IMR-90 (cell line): ENCODE measurements around the gene SLC17A8. TPM values are rescaled to one million over a fixed set of nuclear protein-coding genes. Genes with fewer than 3 reads are reported as not detected.

Experiments
- ATAC-seq: fragments of 200-7000 bp; cut with Tn5 transposase; 2 replicates; pipeline ENCODE4 v1.9.1; 2020; ENCODE audit warnings: low read depth, mild to moderate bottlenecking, moderate library complexity
- BruUV-seq: library from RNA; stranded (reverse); fragments of 400-500 nt; replicated peaks from 2 replicates; lab custom pipeline; 2021; lab: Mats Ljungman, UMichigan
- CTCF ChIA-PET: fragments of 300-600 bp; formaldehyde crosslinking; extraction: SDS; loops from one replicate; lab custom pipeline; 2021; ENCODE audit warnings: antibody characterized with exemption; lab: Yijun Ruan, JAX
- POLR2A ChIA-PET: fragments of 300-600 bp; sonication (Branson Sonifier 250); formaldehyde crosslinking; loops from one replicate; lab custom pipeline; 2022; ENCODE audit warnings: antibody characterized with exemption; ENCODE audit not compliant: unreplicated experiment; lab: Charles Lee
- DNase-seq: peaks from one replicate; pipeline ENCODE4 v3.0.0; 2013
- H2AFZ ChIP-seq: replicated peaks from 2 replicates; pipeline ENCODE3; 2013; ENCODE audit warnings: low read length, mild to moderate bottlenecking; ENCODE audit not compliant: poor library complexity
- H2AK5ac ChIP-seq: 2 replicates; pipeline ENCODE4 v1.6.1; 2013; ENCODE audit warnings: low read depth, low read length, inconsistent platforms
- H2AK9ac ChIP-seq: replicated peaks from 2 replicates; pipeline ENCODE3; 2013; ENCODE audit warnings: mild to moderate bottlenecking, low read depth, low read length, moderate library complexity; ENCODE audit not compliant: poor library complexity
- H2BK120ac ChIP-seq: 2 replicates; pipeline ENCODE4 v1.6.1; 2013; ENCODE audit warnings: low read depth, low read length, inconsistent platforms
- H2BK15ac ChIP-seq: 3 replicates; pipeline ENCODE4 v1.6.1; 2013; ENCODE audit warnings: low read depth, low read length, inconsistent platforms
- H2BK20ac ChIP-seq: 2 replicates; pipeline ENCODE4 v1.6.1; 2013; ENCODE audit warnings: low read depth, mild to moderate bottlenecking, inconsistent platforms, low read length, moderate library complexity
- H2BK5ac ChIP-seq: 2 replicates; pipeline ENCODE4 v1.6.1; 2013; ENCODE audit warnings: mild to moderate bottlenecking, low read depth, low read length, inconsistent platforms; ENCODE audit not compliant: poor library complexity, severe bottlenecking
- H3K14ac ChIP-seq: replicated peaks from 2 replicates; pipeline ENCODE4 v1.6.1; 2013; ENCODE audit warnings: low read depth, low read length, inconsistent platforms
- H3K18ac ChIP-seq: 2 replicates; pipeline ENCODE4 v1.6.1; 2013; ENCODE audit warnings: low read depth, low read length, control low read depth
- H3K23ac ChIP-seq: 2 replicates; pipeline ENCODE4 v1.6.1; 2013; ENCODE audit warnings: low read depth, low read length, inconsistent platforms
- H3K27ac ChIP-seq: 2 replicates; pipeline ENCODE4 v1.5.1; 2013; ENCODE audit warnings: mild to moderate bottlenecking, control low read depth, low read length; ENCODE audit not compliant: insufficient read depth
- H3K27me3 ChIP-seq: 2 replicates; pipeline ENCODE4 v1.6.1; 2013; ENCODE audit warnings: low read length; ENCODE audit not compliant: control insufficient read depth, insufficient read depth
- H3K36me3 ChIP-seq: 2 replicates; pipeline ENCODE4 v1.6.1; 2013; ENCODE audit warnings: low read length, mixed read lengths; ENCODE audit not compliant: control insufficient read depth, insufficient read depth
- H3K4ac ChIP-seq: 2 replicates; pipeline ENCODE4 v1.6.1; 2013; ENCODE audit warnings: low read depth, low read length, inconsistent platforms
- H3K4me1 ChIP-seq: 2 replicates; pipeline ENCODE4 v1.6.1; 2013; ENCODE audit warnings: low read length, mixed read lengths; ENCODE audit not compliant: control insufficient read depth, insufficient read depth
- H3K4me2 ChIP-seq: 2 replicates; pipeline ENCODE4 v1.6.1; 2013; ENCODE audit warnings: low read depth, mild to moderate bottlenecking, control low read depth, low read length, moderate library complexity
- H3K4me3 ChIP-seq: 2 replicates; pipeline ENCODE4 v1.5.1; 2013; ENCODE audit warnings: low read depth, mild to moderate bottlenecking, control low read depth, low read length, moderate library complexity; ENCODE audit not compliant: insufficient read depth
- H3K56ac ChIP-seq: 2 replicates; pipeline ENCODE4 v1.6.1; 2013; ENCODE audit warnings: low read length, inconsistent platforms; ENCODE audit not compliant: insufficient read depth; ENCODE audit errors: extremely low read depth
- H3K79me1 ChIP-seq, 2 experiments: 2 replicates each; pipeline ENCODE4 v1.6.1; 2013; ENCODE audit warnings: low read length in 2 of 2, inconsistent platforms in 1 of 2, low read depth in 1 of 2
- H3K9ac ChIP-seq: 2 replicates; pipeline ENCODE4 v1.6.1; 2013; ENCODE audit warnings: low read depth, low read length, control low read depth
- H3K9me1 ChIP-seq: 2 replicates; pipeline ENCODE4 v1.6.1; 2013; ENCODE audit warnings: low read length, inconsistent platforms; ENCODE audit not compliant: insufficient read depth
- H3K9me3 ChIP-seq: 2 replicates; pipeline ENCODE4 v1.6.1; 2013; ENCODE audit warnings: low read length; ENCODE audit not compliant: control insufficient read depth, insufficient read depth
- H4K20me1 ChIP-seq: 2 replicates; pipeline ENCODE4 v1.6.1; 2013; ENCODE audit warnings: low read length, inconsistent platforms; ENCODE audit not compliant: insufficient read depth
- H4K5ac ChIP-seq: 2 replicates; pipeline ENCODE4 v1.6.1; 2013; ENCODE audit warnings: mild to moderate bottlenecking, low read depth, low read length, control low read depth
- H4K8ac ChIP-seq, 2 experiments: 2 replicates each; pipeline ENCODE4 v1.6.1; 2013; ENCODE audit warnings: low read depth in 2 of 2, low read length in 2 of 2, control low read depth in 1 of 2, inconsistent platforms in 1 of 2
- H4K91ac ChIP-seq: 2 replicates; pipeline ENCODE4 v1.6.1; 2013; ENCODE audit warnings: low read depth, low read length, inconsistent platforms; ENCODE audit not compliant: insufficient read depth
- BHLHE40 ChIP-seq: fragments of 150-350 bp; IDR thresholded peaks from 2 replicates; pipeline ENCODE4 v1.6.1; 2016; ENCODE audit warnings: mild to moderate bottlenecking, low read depth, low read length
- CTCF ChIP-seq: conservative IDR thresholded peaks from 2 replicates; pipeline ENCODE4 v1.5.1; 2012; ENCODE audit warnings: mild to moderate bottlenecking, low read depth, low read length, improper control_type of control experiment
- MAZ ChIP-seq: IDR thresholded peaks from 2 replicates; pipeline ENCODE4 v1.6.1; 2012; ENCODE audit warnings: low read depth, mild to moderate bottlenecking, low read length, improper control_type of control experiment, moderate library complexity, borderline replicate concordance
- POLR2A ChIP-seq: IDR thresholded peaks from 2 replicates; pipeline ENCODE4 v1.6.1; 2012; ENCODE audit warnings: mild to moderate bottlenecking, low read depth, low read length
- RAD21 ChIP-seq: IDR thresholded peaks from 2 replicates; pipeline ENCODE4 v1.6.1; 2012; ENCODE audit warnings: low read length, improper control_type of control experiment
- WGBS, 2 experiments: methylation state at CpG; one replicate each; pipeline versions ENCODE4 v1.1.5 to v1.1.7; 2013; ENCODE audit warnings: missing lambda C conversion rate in 2 of 2; ENCODE audit not compliant: insufficient read length in 1 of 2; ENCODE audit errors: extremely low coverage in 2 of 2; 5-methylcytosine and 5-hydroxymethylcytosine counted together
- dilution Hi-C: fragments of 300-500 bp; cut with HindIII; formaldehyde crosslinking; loops from one replicate; pipeline ENCODE4 v1.14.3; 2018; ENCODE audit warnings: low sequenced_read_pairs; ENCODE audit not compliant: unreplicated experiment
- in situ Hi-C: fragments of 300-500 bp; cut with MboI; formaldehyde crosslinking; loops from 3 replicates; pipeline ENCODE4 v1.14.3; 2019; ENCODE audit warnings: low sequenced_read_pairs, inconsistent platforms, mixed read lengths
- intact Hi-C: fragments of 100-400 bp; cut with micrococcal nuclease; formaldehyde crosslinking; loops from 2 replicates; pipeline ENCODE4 v1.10.0; 2022
- polyA plus RNA-seq, 3 experiments: library from polyadenylated mRNA; depleted of rRNA; stranded (reverse); fragments of >200 nt; gene quantifications; 2 replicates each; pipeline ENCODE4 v1.2.3, GENCODE V29; 2012; ENCODE audit warnings: low replicate concordance in 1 of 3
- total RNA-seq: library from RNA; depleted of rRNA; stranded (reverse); fragments of >200 nt; gene quantifications from 2 replicates; pipeline ENCODE4 v1.2.3, GENCODE V29; 2012

The SLC17A8 gene
- total and polyA plus RNA-seq, 2 of the 4 experiments (the other 2 are of a cell fraction): not detected

- CTCF ChIA-PET: interaction anchor here (0.7 kb wide), 1 partner anchor 103 kb away, joined by 3 read pairs; no protein-coding TSS in a partner anchor
- no peak overlapping the region for H2BK20ac ChIP-seq
- no peak overlapping the region for H2BK15ac ChIP-seq
- no peak overlapping the region for H3K23ac ChIP-seq
- no peaks in the 10 kb centered on the region; the same call in 1 of the 2 replicates for H3K27me3 ChIP-seq
- H3K36me3 ChIP-seq: no peaks in the 10 kb centered on the region
- no peak overlapping the region for H3K14ac ChIP-seq
- no peak overlapping the region for H2BK120ac ChIP-seq
- H4K8ac ChIP-seq: no peak overlapping the region
- no CpG with 5 or more reads among the region's 3 CpGs for WGBS, 2 experiments
- no peak for TF ChIP-seq CTCF
- no peak for TF ChIP-seq POLR2A
- TF ChIP-seq RAD21: no peak
- no peak for TF ChIP-seq BHLHE40
- no peak for TF ChIP-seq MAZ
- H2BK5ac ChIP-seq: no peak overlapping the region
- no TSS peak for BruUV-seq
- no peaks in the 10 kb centered on the region for H4K20me1 ChIP-seq
- dilution Hi-C loops (no loop called here), in situ Hi-C loops (no loop called here), intact Hi-C loops (no loop called here)
- no peak overlapping the region for H2AFZ ChIP-seq
- H3K27ac ChIP-seq: no peak overlapping the region
- H3K4me1 ChIP-seq: no peaks in the 10 kb centered on the region
- no peaks in the 10 kb centered on the region for H3K9me3 ChIP-seq
- no peak overlapping the region for H4K91ac ChIP-seq
- H4K5ac ChIP-seq: no peak overlapping the region
- H3K9me1 ChIP-seq: no peaks in the 10 kb centered on the region
- H3K4me2 ChIP-seq: no peak overlapping the region
- H3K18ac ChIP-seq: no peak overlapping the region
- POLR2A ChIA-PET: no interaction called here
- H3K4me3 ChIP-seq: no peak overlapping the region
- no peak for DNase-seq
- no peak overlapping the region for H2AK9ac ChIP-seq
- no peaks in the 10 kb centered on the region for H3K79me1 ChIP-seq
- H3K4ac ChIP-seq: no peak overlapping the region
- H3K56ac ChIP-seq: no peak overlapping the region
- no peak for ATAC-seq
- no peak overlapping the region for H2AK5ac ChIP-seq
- no peak overlapping the region for H3K9ac ChIP-seq
These were observed 93.9 kb downstream of the SLC17A8 start for GRCh38 chr12:100450735-100451134.
